Right forelimb (tissue), 1 donor: ENCODE measurements around the gene EML1.

Source experiments
- DNase-seq: peaks from one replicate; pipeline ENCODE4 v3.0.0-alpha.2; 2018

Gene EML1

GRCh38 chr14:99793213-99794150 lies at the start of gene EML1:
Gene EML1 (plus strand): TSS chr14:99793413. CDS start chr14:99793477, 64 bp downstream.
- peak; percentile 89 for DNase-seq

- no peak for DNase-seq
Observed at GRCh38 chr14:99744199-99744872, 48.9 kb upstream of the EML1 start.

GRCh38 chr14:99744873-99745224 lies 48.4 kb upstream of the EML1 start:
- DNase-seq, result no peak

GRCh38 chr14:99745307-99745951 lies 47.8 kb upstream of the EML1 start:
- DNase-seq, result no peak

GRCh38 chr14:99747167-99747566 lies 46.0 kb upstream of the EML1 start:
- DNase-seq, result no peak

- no peak for DNase-seq
Observed at GRCh38 chr14:99747582-99748330, 45.5 kb upstream of the EML1 start.

- DNase-seq, result no peak
Observed at GRCh38 chr14:99748529-99748928, 44.7 kb upstream of the EML1 start.

- no peak for DNase-seq
Observed at GRCh38 chr14:99749142-99749541, 44.1 kb upstream of the EML1 start.

GRCh38 chr14:99749763-99750715 lies 43.2 kb upstream of the EML1 start:
- DNase-seq, result no peak

- no peak for DNase-seq
Observed at GRCh38 chr14:99750746-99751450, 42.3 kb upstream of the EML1 start.

- no peak for DNase-seq
Observed at GRCh38 chr14:99751539-99752485, 41.4 kb upstream of the EML1 start.

- DNase-seq, result no peak
Observed at GRCh38 chr14:99752486-99753121, 40.6 kb upstream of the EML1 start.

- no peak for DNase-seq
Observed at GRCh38 chr14:99753225-99754140, 39.7 kb upstream of the EML1 start.

- DNase-seq, result peak; percentile 45
Observed at GRCh38 chr14:99754141-99755067, 38.8 kb upstream of the EML1 start.

GRCh38 chr14:99755068-99755405 lies 38.2 kb upstream of the EML1 start:
- DNase-seq, result no peak

- no peak for DNase-seq
Observed at GRCh38 chr14:99755629-99756603, 37.3 kb upstream of the EML1 start.
